HG02981 (cell line): ENCODE measurements around the gene PDSS2.
"Not testable (repeated sequence)": the region's sequence is repeated elsewhere in the genome, so short reads cannot be mapped to it uniquely, and the experiment has no call there.

ENCODE experiments used
- ATAC-seq: cut with Tn5 transposase; IDR thresholded peaks from one replicate; pipeline ENCODE4 v1.9.1; 2021; ENCODE audit warnings: mild to moderate bottlenecking, moderate library complexity; ENCODE audit not compliant: unreplicated experiment

Gene PDSS2

GRCh38 chr6:107230448-107230847, 228.9 kb downstream of the PDSS2 start:
- ATAC-seq: no peak

DNA sequence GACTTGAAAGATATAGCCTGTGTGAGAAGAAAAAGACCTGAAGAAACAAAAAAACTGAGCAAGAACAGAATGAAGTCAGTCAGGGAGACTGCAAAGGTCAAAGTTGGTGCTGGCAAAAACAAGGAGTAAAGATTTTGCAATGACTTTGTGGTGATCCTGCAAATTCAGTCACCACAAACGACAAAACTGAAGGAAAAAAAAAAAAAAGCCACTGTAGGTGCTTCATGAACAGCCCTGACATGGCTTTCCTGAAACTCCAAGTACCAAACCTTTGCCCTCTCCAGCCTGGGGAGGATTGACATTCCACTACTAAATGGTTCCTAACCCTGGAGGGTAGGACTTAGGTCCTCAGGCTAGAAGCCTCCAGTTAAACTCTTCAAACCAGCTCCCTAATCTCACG, 229.3 kb downstream of the PDSS2 start:
- no peak for ATAC-seq

GRCh38 chr6:107228754-107229153, 230.6 kb downstream of the PDSS2 start:
- no peak for ATAC-seq

GRCh38 chr6:107221519-107221918, 237.8 kb downstream of the PDSS2 start:
- ATAC-seq: no peak

GRCh38 chr6:107219851-107220250, 239.5 kb downstream of the PDSS2 start:
- ATAC-seq: no peak

DNA sequence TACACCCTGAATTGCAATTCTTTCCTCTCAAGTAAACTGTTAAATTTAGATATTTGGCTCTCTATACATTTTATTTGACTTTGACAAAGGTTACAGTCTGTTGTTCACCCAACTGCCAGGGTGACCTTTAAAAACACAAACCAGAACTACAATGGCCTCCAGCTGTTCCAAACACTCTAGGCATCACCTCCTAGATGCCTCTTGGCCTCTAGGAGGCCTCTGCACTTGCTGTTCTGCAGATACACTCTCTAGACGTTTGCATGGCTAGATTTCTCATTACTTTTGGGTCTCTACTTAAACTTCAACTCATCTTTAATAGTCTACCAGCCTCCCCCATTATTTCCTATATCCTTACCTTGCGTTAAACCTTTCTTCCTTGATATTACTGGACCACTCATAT, 241.2 kb downstream of the PDSS2 start:
- no peak for ATAC-seq

- ATAC-seq: no peak
Observed at GRCh38 chr6:107217248-107217647, 242.1 kb downstream of the PDSS2 start.

DNA sequence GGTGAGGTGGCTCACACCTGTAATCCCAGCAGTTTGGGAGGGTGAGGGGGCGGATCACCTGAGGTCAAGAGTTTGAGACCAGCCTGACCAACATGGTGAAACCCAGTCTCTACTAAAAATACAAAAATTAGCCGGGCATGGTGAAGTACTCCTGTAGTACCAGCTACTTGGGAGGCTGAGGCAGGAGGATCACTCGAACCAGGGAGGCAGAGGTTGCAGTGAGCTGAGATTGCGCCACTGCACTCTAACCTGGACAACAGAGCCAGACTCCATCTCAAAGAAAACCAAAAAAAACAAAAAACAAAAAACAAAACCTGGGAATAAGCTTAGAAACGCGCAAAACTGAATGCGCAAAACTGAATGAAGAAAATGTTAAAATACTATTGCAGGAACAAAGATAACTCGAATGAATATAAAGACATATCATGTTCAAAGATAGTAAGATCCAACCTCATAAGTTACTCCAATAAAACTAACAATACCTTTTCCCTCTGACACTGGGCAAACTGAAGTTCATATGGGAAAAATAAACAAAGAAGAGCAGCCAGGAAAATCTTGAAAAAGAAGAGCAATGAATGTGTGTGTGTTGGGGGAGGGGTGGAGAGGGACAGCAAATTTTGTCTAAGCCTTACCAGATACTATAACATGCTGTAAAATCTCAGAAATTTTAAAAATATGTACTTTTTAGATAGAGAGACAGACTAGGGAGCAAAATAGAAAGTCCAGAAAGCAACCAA, 243.0 kb downstream of the PDSS2 start:
- ATAC-seq: no peak

GRCh38 chr6:107215334-107215733, 244.0 kb downstream of the PDSS2 start:
- no peak for ATAC-seq

DNA sequence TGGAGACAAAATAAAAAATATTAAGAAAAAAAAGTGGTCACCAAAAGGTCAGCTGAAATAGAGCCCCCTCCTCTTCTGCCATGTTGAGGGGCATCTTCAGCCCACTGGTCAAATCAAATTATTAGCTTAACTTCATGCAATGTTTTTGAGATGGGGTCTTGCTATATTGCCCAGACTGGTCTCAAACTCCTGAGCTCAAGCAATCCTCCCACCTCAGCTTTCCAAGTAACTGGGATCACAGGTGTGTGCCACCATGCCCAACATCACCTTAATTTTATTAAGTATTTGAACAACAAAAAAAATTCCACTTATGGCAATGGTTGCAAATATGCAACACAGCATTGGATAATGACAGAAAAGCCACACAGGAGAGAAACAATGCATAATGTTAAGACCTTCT, 244.7 kb downstream of the PDSS2 start:
- no peak for ATAC-seq

DNA sequence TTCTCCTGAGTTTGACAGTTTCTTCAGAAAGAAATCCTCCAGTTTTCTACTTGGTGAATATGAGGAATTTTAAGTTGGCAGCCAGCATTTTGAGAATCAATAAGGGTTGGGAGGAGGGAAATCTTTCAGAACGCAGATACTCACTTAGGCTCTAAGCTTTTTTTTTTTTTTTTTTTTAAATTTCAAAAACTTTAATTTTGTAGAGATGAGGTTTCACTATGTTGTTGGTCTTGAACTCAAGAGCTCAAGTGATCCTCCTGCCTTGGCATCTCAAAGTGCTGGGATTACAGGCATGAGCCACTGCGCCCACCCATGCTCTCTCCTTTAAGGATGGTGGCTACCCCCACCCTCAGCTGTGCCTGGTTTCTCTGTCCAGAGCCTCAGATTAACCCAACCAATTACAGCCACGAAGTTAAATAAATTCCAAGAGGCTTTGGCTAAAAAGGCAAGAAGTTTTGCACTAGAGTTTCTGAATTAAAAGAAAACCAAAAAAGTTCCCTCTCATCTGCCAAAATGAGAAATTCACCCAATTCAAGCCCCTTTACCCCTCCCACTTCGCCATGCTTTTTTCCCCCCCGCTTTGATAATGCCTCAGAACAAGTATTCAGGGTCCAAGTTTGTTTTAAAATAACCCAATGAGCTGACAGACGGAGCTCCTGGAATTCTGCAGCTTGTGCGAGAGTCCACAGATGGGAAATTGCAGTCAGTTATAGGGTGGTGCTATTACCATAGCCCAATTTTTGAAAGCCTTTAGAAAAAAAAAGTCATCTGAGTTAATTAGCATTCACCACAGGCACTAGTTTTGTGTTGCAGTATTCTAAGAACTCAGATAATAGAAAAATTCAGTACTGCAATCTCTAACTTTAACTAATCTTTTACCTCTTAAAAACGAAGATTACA, 249.7 kb downstream of the PDSS2 start:
- no peak for ATAC-seq

DNA sequence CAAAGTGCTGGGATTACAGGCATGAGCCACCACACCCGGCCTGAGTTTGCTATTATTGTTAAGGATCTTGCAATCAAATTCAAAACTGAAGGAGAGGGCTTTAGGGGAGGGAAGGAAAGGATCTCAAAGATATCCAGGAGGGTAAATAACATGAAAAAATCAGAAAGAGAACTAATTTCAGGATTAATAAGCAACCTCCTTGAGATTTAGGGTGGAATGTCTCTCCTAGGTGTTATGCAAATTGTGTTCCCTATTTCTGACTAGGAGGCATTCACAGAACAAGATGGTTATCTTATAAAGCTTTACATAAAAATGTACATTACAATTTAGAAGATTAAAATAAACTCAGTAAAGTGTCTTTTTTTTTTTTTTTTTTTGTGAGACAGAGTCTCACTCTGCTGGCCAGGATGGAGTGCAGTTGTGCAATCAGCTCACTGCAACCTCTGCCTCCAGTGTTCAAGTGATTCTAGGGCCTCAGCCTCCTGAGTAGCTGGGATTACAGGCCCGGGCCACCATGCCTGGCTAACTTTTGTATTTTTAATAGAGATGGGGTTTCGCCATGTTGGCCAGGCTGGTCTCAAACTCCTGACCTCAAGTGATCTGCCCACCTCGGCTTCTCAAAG, 252.0 kb downstream of the PDSS2 start:
- no peak for ATAC-seq

- no peak for ATAC-seq
Observed at GRCh38 chr6:107205058-107205998, 254.0 kb downstream of the PDSS2 start.

- ATAC-seq: no peak
Observed at GRCh38 chr6:107202876-107203468, 256.4 kb downstream of the PDSS2 start.

DNA sequence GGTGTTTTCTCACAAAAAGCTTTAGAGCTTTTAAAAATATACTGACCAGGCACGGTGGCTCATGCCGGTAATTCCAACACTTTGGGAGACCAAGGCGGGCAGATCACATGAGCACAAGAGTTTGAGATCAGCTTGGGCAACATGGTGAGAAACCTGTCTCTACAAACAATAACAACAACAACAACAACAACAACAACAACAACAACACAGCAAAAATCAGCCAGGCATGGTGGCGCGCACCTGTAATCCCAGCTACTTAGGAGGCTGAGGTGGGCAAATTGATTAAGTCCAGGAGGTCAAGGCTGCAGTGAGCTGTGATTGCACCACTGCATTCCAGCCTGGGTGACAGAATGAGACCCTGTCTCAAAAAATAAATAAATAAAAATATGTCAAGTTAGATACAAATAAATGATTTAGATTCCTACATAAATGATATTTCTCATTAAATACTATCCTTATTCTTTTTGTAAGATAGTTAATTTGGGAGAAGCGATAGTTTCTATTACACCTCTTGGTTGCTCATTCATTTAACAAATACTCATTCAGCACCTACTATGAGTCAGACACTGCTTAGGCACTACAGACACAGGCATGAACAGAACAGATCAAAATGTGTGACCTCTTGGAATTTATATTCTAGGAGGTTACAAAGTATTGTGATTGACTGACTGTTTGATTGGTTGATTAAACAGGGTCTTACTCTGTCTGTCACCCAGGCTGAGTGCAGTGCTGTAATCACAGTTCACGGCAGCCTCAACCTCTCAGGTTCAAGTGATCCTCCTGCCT, 260.5 kb downstream of the PDSS2 start:
- no peak for ATAC-seq

GRCh38 chr6:107196152-107196551, 263.2 kb downstream of the PDSS2 start:
- no peak for ATAC-seq

DNA sequence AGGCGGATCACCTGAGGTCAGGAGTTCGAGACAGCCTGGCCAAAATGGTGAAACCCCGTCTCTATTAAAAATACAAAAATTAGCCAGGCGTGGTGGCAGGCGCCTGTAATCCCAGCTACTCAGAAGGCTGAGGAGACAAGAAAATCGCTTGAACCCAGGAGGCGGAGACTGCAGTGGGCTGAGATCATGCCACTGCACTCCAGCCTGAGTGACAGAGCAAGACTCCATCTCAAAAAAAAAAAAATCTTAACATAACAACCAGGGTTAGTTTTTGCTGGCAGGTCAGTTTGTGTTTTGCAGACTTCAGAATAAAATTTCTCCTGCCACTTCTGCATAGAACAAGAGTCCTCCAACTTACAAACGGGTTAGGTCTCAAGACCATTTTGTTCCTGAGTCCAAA, 264.6 kb downstream of the PDSS2 start:
- not testable (repeated sequence) for ATAC-seq

DNA sequence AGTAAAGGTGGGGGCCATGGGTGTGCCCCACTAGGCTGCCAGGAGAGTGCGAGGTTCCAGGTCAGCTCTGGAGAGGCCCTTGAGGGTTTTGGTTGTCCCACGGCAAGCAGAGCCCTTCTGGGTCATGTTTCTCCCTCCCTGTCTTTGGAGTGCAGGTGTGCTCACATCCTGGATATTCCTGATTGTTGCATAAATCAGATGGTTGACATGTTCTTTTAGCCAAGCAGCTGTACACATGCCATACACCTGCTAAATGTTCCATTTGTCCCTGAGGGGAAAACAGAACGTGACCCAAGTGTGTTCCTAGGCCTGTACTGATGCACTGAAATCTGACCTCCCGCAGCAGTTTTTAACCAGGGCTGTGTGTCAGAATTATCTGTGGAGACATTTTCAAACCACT, 266.5 kb downstream of the PDSS2 start:
- ATAC-seq: no peak

GRCh38 chr6:107187630-107188029, 271.7 kb downstream of the PDSS2 start:
- no peak for ATAC-seq
